Neural cell (in vitro differentiated cells): Measurements from ENCODE around the gene ATP13A1. TPM values are rescaled to one million over a fixed set of nuclear protein-coding genes. Genes with fewer than 3 reads are reported as not detected.

Source experiments
- H2AFZ ChIP-seq: fragments of 200-600, 300-800 bp; sonication (generic), shearing (Covaris generic); 2 replicates; pipeline ENCODE4 v1.6.0; 2014; ENCODE audit warnings: low read depth, mild to moderate bottlenecking, antibody characterized with exemption, low read length, moderate library complexity
- H3F3A ChIP-seq: fragments of 200-600 bp; shearing (Covaris generic); 2 replicates; pipeline ENCODE4 v1.6.1; 2016; ENCODE audit warnings: mild to moderate bottlenecking, moderate library complexity, mixed read lengths, antibody characterized with exemption, low read length; ENCODE audit not compliant: insufficient read depth, poor library complexity, severe bottlenecking
- H3K27ac ChIP-seq: fragments of 200-600, 300-800 bp; sonication (generic), shearing (Covaris generic); 2 replicates; pipeline ENCODE4 v1.5.1; 2014; ENCODE audit warnings: mild to moderate bottlenecking, low read length, moderate library complexity
- H3K27me3 ChIP-seq: fragments of 300-800, 200-600 bp; sonication (generic), shearing (Covaris generic); 2 replicates; pipeline ENCODE4 v1.6.0; 2014; ENCODE audit warnings: mild to moderate bottlenecking, low read depth, low read length, moderate library complexity; ENCODE audit not compliant: insufficient read depth
- H3K36me3 ChIP-seq: fragments of 300-800, 200-600 bp; sonication (generic), shearing (Covaris generic); 2 replicates; pipeline ENCODE4 v1.5.1; 2014; ENCODE audit warnings: mild to moderate bottlenecking, antibody characterized with exemption, low read length, moderate library complexity; ENCODE audit not compliant: insufficient read depth
- H3K4me2 ChIP-seq: fragments of 300-800, 200-600 bp; sonication (generic), shearing (Covaris generic); 2 replicates; pipeline ENCODE4 v1.6.0; 2014; ENCODE audit warnings: mild to moderate bottlenecking, low read length
- H3K4me3 ChIP-seq: fragments of 300-800, 200-600 bp; sonication (generic), shearing (Covaris generic); 2 replicates; pipeline ENCODE4 v1.5.1; 2014; ENCODE audit warnings: mild to moderate bottlenecking, low read length, moderate library complexity
- H3K79me2 ChIP-seq: fragments of 200-600 bp; shearing (Covaris generic); replicated peaks from 2 replicates; pipeline ENCODE4 v1.6.0; 2014; ENCODE audit warnings: mild to moderate bottlenecking, low read length, moderate library complexity; ENCODE audit not compliant: insufficient read depth
- H3K9ac ChIP-seq: fragments of 300-800, 200-600 bp; sonication (generic), shearing (Covaris generic); 2 replicates; pipeline ENCODE4 v1.6.1; 2016; ENCODE audit warnings: mild to moderate bottlenecking, low read length, mixed read lengths
- H3K9me2 ChIP-seq: fragments of 200-600 bp; shearing (Covaris generic); 2 replicates; pipeline ENCODE4 v1.6.1; 2016; ENCODE audit warnings: mild to moderate bottlenecking, low read length, mixed read lengths; ENCODE audit not compliant: insufficient read depth
- H3K9me3 ChIP-seq: fragments of 200-600, 300-800 bp; sonication (generic), shearing (Covaris generic); 2 replicates; pipeline ENCODE4 v1.6.1; 2016; ENCODE audit warnings: mild to moderate bottlenecking, mixed run types, low read length, moderate library complexity, mixed read lengths
- H4K20me1 ChIP-seq: fragments of 200-600 bp; shearing (Covaris generic); 2 replicates; pipeline ENCODE4 v1.6.1; 2016; ENCODE audit warnings: mild to moderate bottlenecking, mixed run types; ENCODE audit not compliant: insufficient read depth
- EP300 ChIP-seq: fragments of 450-650 bp; conservative IDR thresholded peaks from 2 replicates; pipeline ENCODE4 v1.6.1; 2014; ENCODE audit warnings: antibody characterized with exemption, mild to moderate bottlenecking, moderate library complexity; ENCODE audit not compliant: poor library complexity, severe bottlenecking
- EZH2 ChIP-seq: fragments of 200-600, 300-800 bp; shearing (Covaris generic), sonication (generic); IDR thresholded peaks from 2 replicates; pipeline ENCODE4 v1.6.1; 2014; ENCODE audit warnings: antibody characterized with exemption, low read length, borderline replicate concordance, mild to moderate bottlenecking; ENCODE audit not compliant: insufficient read depth, poor library complexity, severe bottlenecking
- MXI1 ChIP-seq: fragments of 450-650 bp; conservative IDR thresholded peaks from 2 replicates; pipeline ENCODE4 v1.6.1; 2014; ENCODE audit warnings: antibody characterized with exemption, mild to moderate bottlenecking; ENCODE audit not compliant: poor library complexity, severe bottlenecking
- POLR2AphosphoS5 ChIP-seq: IDR thresholded peaks from 2 replicates; pipeline ENCODE4 v1.6.1; 2012
- RAD21 ChIP-seq: fragments of 450-650 bp; conservative IDR thresholded peaks from 2 replicates; pipeline ENCODE4 v1.6.1; 2014; ENCODE audit warnings: antibody characterized with exemption, mild to moderate bottlenecking, moderate library complexity
- SMC3 ChIP-seq: fragments of 450-650 bp; conservative IDR thresholded peaks from 2 replicates; pipeline ENCODE4 v1.6.1; 2014; ENCODE audit warnings: antibody characterized with exemption, mild to moderate bottlenecking, moderate library complexity; ENCODE audit not compliant: poor library complexity
- TAF1 ChIP-seq: IDR thresholded peaks from 2 replicates; pipeline ENCODE4 v1.6.1; 2012; ENCODE audit warnings: low read depth
- polyA plus RNA-seq: library from polyadenylated mRNA; depleted of rRNA; stranded (reverse); fragments of >200 nt; gene quantifications from 2 replicates; pipeline ENCODE4 v1.2.3, GENCODE V29; 2014
- TF ChIP-seq, protein P1 (sequence below): fragments of 450-650 bp; IDR thresholded peaks from 2 replicates; pipeline ENCODE4 v1.5.1; 2014; ENCODE audit warnings: antibody characterized with exemption, mild to moderate bottlenecking, moderate library complexity; ENCODE audit not compliant: poor library complexity, severe bottlenecking
- TF ChIP-seq, protein P2 (sequence below): IDR thresholded peaks from 2 replicates; pipeline ENCODE4 v1.6.1; 2012; ENCODE audit warnings: borderline replicate concordance

ATP13A1 gene
- polyA plus RNA-seq, 1 donor from 2014 or later, result 63.5 TPM

DNA sequence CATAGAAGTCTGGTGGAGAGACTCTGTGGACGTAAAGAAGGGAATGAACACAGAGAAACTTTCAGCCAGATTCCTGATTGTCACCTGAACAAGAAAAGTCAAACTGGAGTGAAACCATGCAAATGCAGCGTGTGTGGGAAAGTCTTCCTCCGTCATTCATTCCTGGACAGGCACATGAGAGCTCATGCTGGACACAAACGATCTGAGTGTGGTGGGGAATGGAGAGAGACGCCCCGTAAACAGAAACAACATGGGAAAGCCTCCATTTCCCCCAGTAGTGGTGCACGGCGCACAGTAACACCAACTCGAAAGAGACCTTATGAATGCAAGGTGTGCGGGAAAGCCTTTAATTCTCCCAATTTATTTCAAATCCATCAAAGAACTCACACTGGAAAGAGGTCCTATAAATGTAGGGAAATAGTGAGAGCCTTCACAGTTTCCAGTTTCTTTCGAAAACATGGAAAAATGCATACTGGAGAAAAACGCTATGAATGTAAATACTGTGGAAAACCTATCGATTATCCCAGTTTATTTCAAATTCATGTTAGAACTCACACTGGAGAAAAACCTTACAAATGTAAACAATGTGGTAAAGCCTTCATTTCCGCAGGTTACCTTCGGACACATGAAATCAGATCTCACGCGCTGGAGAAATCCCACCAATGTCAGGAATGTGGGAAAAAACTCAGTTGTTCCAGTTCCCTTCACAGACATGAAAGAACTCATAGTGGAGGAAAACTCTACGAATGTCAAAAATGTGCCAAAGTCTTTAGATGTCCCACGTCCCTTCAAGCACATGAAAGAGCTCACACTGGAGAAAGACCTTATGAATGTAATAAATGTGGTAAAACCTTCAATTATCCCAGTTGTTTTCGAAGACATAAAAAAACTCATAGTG, 15.9 kb upstream of the ATP13A1 start:
- Histone ChIP-seq H3K4me3 (no peak overlapping the region), H3K79me2 (no peaks in the 10 kb centered on the region), H3K9ac (no peak overlapping the region), H3K27me3 (no peaks in the 10 kb centered on the region), H3K9me3 (no peaks in the 10 kb centered on the region), H3K9me2 (no peaks in the 10 kb centered on the region), H4K20me1 (no peaks in the 10 kb centered on the region), H3K27ac (no peak overlapping the region), H3K4me2 (no peak overlapping the region), H2AFZ (no peak overlapping the region), H3K36me3 (peaks cover 10% of the 10 kb centered on the region), H3F3A (no peaks in the 10 kb centered on the region)
- TF ChIP-seq TAF1, result no peak
- no peak for TF ChIP-seq SMC3
- TF ChIP-seq MXI1, result no peak
- TF ChIP-seq, protein P1, sequence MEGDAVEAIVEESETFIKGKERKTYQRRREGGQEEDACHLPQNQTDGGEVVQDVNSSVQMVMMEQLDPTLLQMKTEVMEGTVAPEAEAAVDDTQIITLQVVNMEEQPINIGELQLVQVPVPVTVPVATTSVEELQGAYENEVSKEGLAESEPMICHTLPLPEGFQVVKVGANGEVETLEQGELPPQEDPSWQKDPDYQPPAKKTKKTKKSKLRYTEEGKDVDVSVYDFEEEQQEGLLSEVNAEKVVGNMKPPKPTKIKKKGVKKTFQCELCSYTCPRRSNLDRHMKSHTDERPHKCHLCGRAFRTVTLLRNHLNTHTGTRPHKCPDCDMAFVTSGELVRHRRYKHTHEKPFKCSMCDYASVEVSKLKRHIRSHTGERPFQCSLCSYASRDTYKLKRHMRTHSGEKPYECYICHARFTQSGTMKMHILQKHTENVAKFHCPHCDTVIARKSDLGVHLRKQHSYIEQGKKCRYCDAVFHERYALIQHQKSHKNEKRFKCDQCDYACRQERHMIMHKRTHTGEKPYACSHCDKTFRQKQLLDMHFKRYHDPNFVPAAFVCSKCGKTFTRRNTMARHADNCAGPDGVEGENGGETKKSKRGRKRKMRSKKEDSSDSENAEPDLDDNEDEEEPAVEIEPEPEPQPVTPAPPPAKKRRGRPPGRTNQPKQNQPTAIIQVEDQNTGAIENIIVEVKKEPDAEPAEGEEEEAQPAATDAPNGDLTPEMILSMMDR, result no peak
- TF ChIP-seq EZH2, result no peak
- TF ChIP-seq, protein P2, sequence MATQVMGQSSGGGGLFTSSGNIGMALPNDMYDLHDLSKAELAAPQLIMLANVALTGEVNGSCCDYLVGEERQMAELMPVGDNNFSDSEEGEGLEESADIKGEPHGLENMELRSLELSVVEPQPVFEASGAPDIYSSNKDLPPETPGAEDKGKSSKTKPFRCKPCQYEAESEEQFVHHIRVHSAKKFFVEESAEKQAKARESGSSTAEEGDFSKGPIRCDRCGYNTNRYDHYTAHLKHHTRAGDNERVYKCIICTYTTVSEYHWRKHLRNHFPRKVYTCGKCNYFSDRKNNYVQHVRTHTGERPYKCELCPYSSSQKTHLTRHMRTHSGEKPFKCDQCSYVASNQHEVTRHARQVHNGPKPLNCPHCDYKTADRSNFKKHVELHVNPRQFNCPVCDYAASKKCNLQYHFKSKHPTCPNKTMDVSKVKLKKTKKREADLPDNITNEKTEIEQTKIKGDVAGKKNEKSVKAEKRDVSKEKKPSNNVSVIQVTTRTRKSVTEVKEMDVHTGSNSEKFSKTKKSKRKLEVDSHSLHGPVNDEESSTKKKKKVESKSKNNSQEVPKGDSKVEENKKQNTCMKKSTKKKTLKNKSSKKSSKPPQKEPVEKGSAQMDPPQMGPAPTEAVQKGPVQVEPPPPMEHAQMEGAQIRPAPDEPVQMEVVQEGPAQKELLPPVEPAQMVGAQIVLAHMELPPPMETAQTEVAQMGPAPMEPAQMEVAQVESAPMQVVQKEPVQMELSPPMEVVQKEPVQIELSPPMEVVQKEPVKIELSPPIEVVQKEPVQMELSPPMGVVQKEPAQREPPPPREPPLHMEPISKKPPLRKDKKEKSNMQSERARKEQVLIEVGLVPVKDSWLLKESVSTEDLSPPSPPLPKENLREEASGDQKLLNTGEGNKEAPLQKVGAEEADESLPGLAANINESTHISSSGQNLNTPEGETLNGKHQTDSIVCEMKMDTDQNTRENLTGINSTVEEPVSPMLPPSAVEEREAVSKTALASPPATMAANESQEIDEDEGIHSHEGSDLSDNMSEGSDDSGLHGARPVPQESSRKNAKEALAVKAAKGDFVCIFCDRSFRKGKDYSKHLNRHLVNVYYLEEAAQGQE, result no peak
- no peak for TF ChIP-seq EP300
- no peak for TF ChIP-seq RAD21
- TF ChIP-seq POLR2AphosphoS5, result no peak

DNA sequence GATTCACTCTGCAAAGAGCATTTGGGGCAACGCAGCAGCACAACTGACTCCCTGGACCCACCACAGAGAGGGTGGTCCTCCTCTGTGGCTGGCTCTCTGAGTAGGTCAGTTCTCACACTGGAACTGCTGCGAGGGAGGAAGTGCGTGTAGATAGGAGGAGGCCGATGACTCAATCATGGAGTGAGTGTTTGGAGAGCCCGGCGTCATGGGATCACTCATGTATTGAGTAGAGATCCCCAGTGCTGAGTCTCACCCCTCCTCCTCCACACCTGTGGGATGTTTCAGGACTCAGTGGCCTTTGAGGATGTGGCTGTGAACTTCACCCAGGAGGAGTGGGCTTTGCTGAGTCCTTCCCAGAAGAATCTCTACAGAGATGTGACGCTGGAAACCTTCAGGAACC, 14.1 kb upstream of the ATP13A1 start:
- peaks cover 10% of the 10 kb centered on the region for H3K36me3 ChIP-seq
- TF ChIP-seq SMC3 (no peak), POLR2AphosphoS5 (no peak), EZH2 (no peak), TAF1 (no peak), EP300 (no peak), MXI1 (no peak), RAD21 (no peak)
- TF ChIP-seq, protein P1, result no peak
- TF ChIP-seq, protein P2, result no peak
- H3K79me2 ChIP-seq, result no peaks in the 10 kb centered on the region
- no peaks in the 10 kb centered on the region for H3K9me2 ChIP-seq
- H3K27me3 ChIP-seq, result no peaks in the 10 kb centered on the region
- no peak overlapping the region for H3K4me3 ChIP-seq
- no peaks in the 10 kb centered on the region for H3K9me3 ChIP-seq
- H4K20me1 ChIP-seq, result no peaks in the 10 kb centered on the region
- H3K4me2 ChIP-seq, result no peak overlapping the region
- no peaks in the 10 kb centered on the region for H3F3A ChIP-seq
- no peak overlapping the region for H3K9ac ChIP-seq
- no peak overlapping the region for H3K27ac ChIP-seq
- no peak overlapping the region for H2AFZ ChIP-seq
